HPDE6-E6E7 (cell line): ENCODE measurements around the gene STAM2.
"Not testable (repeated sequence)": the region's sequence is repeated elsewhere in the genome, so short reads cannot be mapped to it uniquely, and the experiment has no call there.

Source experiments
- DNase-seq: peaks from one replicate; pipeline ENCODE4 v3.0.0; 2011; ENCODE audit warnings: missing footprints; ENCODE audit errors: extremely low spot score

STAM2 gene

GRCh38 chr2:152172201-152172785, 3.3 kb downstream of the STAM2 start:
- not testable (repeated sequence) for DNase-seq

- DNase-seq: peak; percentile 45
These were observed 3.8 kb downstream of the STAM2 start for GRCh38 chr2:152171718-152172117.

- DNase-seq: not testable (repeated sequence)
These were observed 6.4 kb downstream of the STAM2 start for GRCh38 chr2:152169158-152169557.

GRCh38 chr2:152167470-152167869, 8.1 kb downstream of the STAM2 start:
- DNase-seq: not testable (repeated sequence)

GRCh38 chr2:152167065-152167464, 8.5 kb downstream of the STAM2 start:
- no peak for DNase-seq

GRCh38 chr2:152166633-152167032, 8.9 kb downstream of the STAM2 start:
- DNase-seq: no peak

GRCh38 chr2:152165780-152166179, 9.8 kb downstream of the STAM2 start:
- DNase-seq: no peak

GRCh38 chr2:152165306-152165705, 10.3 kb downstream of the STAM2 start:
- DNase-seq: no peak

- DNase-seq: not testable (repeated sequence)
These were observed 11.9 kb downstream of the STAM2 start for GRCh38 chr2:152163669-152164068.

- no peak for DNase-seq
These were observed 13.4 kb downstream of the STAM2 start for GRCh38 chr2:152162141-152162540.

- DNase-seq: no peak
These were observed 14.0 kb downstream of the STAM2 start for GRCh38 chr2:152161598-152161997.

- not testable (repeated sequence) for DNase-seq
These were observed 15.2 kb downstream of the STAM2 start for GRCh38 chr2:152160378-152160777.

- DNase-seq: no peak
These were observed 18.3 kb downstream of the STAM2 start for GRCh38 chr2:152157253-152157652.

GRCh38 chr2:152155209-152155608, 20.4 kb downstream of the STAM2 start:
- no peak for DNase-seq

GRCh38 chr2:152154462-152154861, 21.1 kb downstream of the STAM2 start:
- no peak for DNase-seq

- DNase-seq: no peak
These were observed 40.9 kb downstream of the STAM2 start for GRCh38 chr2:152134488-152135280.

GRCh38 chr2:152132306-152132705, 43.3 kb downstream of the STAM2 start:
- no peak for DNase-seq

GRCh38 chr2:152127628-152128027, 47.9 kb downstream of the STAM2 start:
- DNase-seq: no peak

- no peak for DNase-seq
These were observed 48.9 kb downstream of the STAM2 start for GRCh38 chr2:152126664-152127063.

- no peak for DNase-seq
These were observed 53.4 kb downstream of the STAM2 start for GRCh38 chr2:152122161-152122560.

- DNase-seq: no peak
These were observed 55.1 kb downstream of the STAM2 start for GRCh38 chr2:152120430-152120829.

- no peak for DNase-seq
These were observed 59.6 kb downstream of the STAM2 start for GRCh38 chr2:152115952-152116351.

GRCh38 chr2:152114366-152114765, 61.2 kb downstream of the STAM2 start:
- DNase-seq: no peak
